Ishikawa (cell line): ENCODE measurements around the gene NEO1.

ENCODE experiments used
- CEBPB ChIP-seq: IDR thresholded peaks from 2 replicates; pipeline ENCODE4 v1.6.1; 2012
- CREB1 ChIP-seq: IDR thresholded peaks from 2 replicates; pipeline ENCODE4 v1.6.1; 2012; ENCODE audit warnings: low read depth
- EGR1 ChIP-seq: IDR thresholded peaks from 2 replicates; pipeline ENCODE4 v1.6.1; 2012
- EP300 ChIP-seq: IDR thresholded peaks from 2 replicates; pipeline ENCODE4 v1.6.1; 2012; ENCODE audit warnings: borderline replicate concordance
- FOXM1 ChIP-seq: IDR thresholded peaks from 2 replicates; pipeline ENCODE4 v1.6.1; 2012; ENCODE audit warnings: low read depth, borderline replicate concordance
- MAX ChIP-seq: IDR thresholded peaks from 2 replicates; pipeline ENCODE4 v1.6.1; 2012
- NFIC ChIP-seq: IDR thresholded peaks from 2 replicates; pipeline ENCODE4 v1.6.1; 2012
- RAD21 ChIP-seq: IDR thresholded peaks from 2 replicates; pipeline ENCODE4 v1.6.1; 2012; ENCODE audit warnings: low read depth
- REST ChIP-seq: IDR thresholded peaks from 2 replicates; pipeline ENCODE4 v1.6.1; 2012; ENCODE audit warnings: low read depth, mild to moderate bottlenecking
- TAF1 ChIP-seq: IDR thresholded peaks from 2 replicates; pipeline ENCODE4 v1.6.1; 2012; ENCODE audit warnings: low read depth, mild to moderate bottlenecking
- TCF12 ChIP-seq: IDR thresholded peaks from 2 replicates; pipeline ENCODE4 v1.6.1; 2012; ENCODE audit warnings: low read depth
- TEAD4 ChIP-seq: IDR thresholded peaks from 2 replicates; pipeline ENCODE4 v1.6.1; 2012
- USF1 ChIP-seq: IDR thresholded peaks from 2 replicates; pipeline ENCODE4 v1.6.1; 2012
- YY1 ChIP-seq: IDR thresholded peaks from 2 replicates; pipeline ENCODE4 v1.6.1; 2012; ENCODE audit warnings: low read depth
- ZBTB7A ChIP-seq: IDR thresholded peaks from 2 replicates; pipeline ENCODE4 v1.6.1; 2012; ENCODE audit warnings: low read depth

NEO1 gene

GRCh38 chr15:73323374-73323955 lies 271.2 kb downstream of the NEO1 start:
- no peak for TF ChIP-seq EP300
- no peak for TF ChIP-seq NFIC
- TF ChIP-seq USF1 = no peak
- no peak for TF ChIP-seq FOXM1
- TF ChIP-seq TEAD4 = no peak
- no peak for TF ChIP-seq CREB1
- no peak for TF ChIP-seq REST
- no peak for TF ChIP-seq YY1
- no peak for TF ChIP-seq TCF12
- TF ChIP-seq CEBPB = no peak
- TF ChIP-seq ZBTB7A = no peak
- no peak for TF ChIP-seq MAX
- TF ChIP-seq RAD21 = no peak
- no peak for TF ChIP-seq EGR1
- TF ChIP-seq TAF1 = no peak

GRCh38 chr15:73323956-73324355 lies 271.7 kb downstream of the NEO1 start:
- TF ChIP-seq CEBPB (no peak), EGR1 (no peak), TEAD4 (no peak), USF1 (no peak), NFIC (no peak), EP300 (no peak), CREB1 (no peak)

- TF ChIP-seq USF1 (no peak), TCF12 (no peak), FOXM1 (no peak), NFIC (no peak), RAD21 (no peak), TAF1 (no peak), CEBPB (no peak), ZBTB7A (no peak), MAX (no peak), TEAD4 (no peak), CREB1 (no peak), YY1 (no peak), EGR1 (no peak), EP300 (no peak), REST (no peak)
Measured at GRCh38 chr15:73324496-73325170, 272.4 kb downstream of the NEO1 start.

GRCh38 chr15:73325191-73325861 lies 273.1 kb downstream of the NEO1 start:
- TF ChIP-seq EGR1 (no peak), REST (no peak), ZBTB7A (no peak), FOXM1 (no peak)
